Pulmonary artery endothelial cell (primary cell): Measurements from ENCODE around the gene MGMT. TPM values are rescaled to one million over a fixed set of nuclear protein-coding genes. Genes with fewer than 3 reads are reported as not detected.

Experiments
- DNase-seq: peaks from one replicate; pipeline ENCODE4 v3.0.0-alpha.2; 2011; ENCODE audit warnings: low read depth, low spot score
- total RNA-seq: library from RNA; depleted of rRNA; stranded (reverse); fragments of >200 nt; gene quantifications from 2 replicates; pipeline ENCODE4 v1.2.3, GENCODE V29; 2014

Gene MGMT
- total RNA-seq, 1 donor from 2014 or later: 4.6 TPM

- DNase-seq: no peak
These were observed 216.5 kb downstream of the MGMT start for GRCh38 chr10:129683519-129683918.

- no peak for DNase-seq
These were observed 216.9 kb downstream of the MGMT start for GRCh38 chr10:129683920-129684319.

- DNase-seq: no peak
These were observed 218.2 kb downstream of the MGMT start for GRCh38 chr10:129685271-129685670.

GRCh38 chr10:129689671-129690071 is 222.6 kb downstream of the MGMT start:
- DNase-seq: no peak

GRCh38 chr10:129690248-129691070 is 223.4 kb downstream of the MGMT start:
- no peak for DNase-seq

DNA sequence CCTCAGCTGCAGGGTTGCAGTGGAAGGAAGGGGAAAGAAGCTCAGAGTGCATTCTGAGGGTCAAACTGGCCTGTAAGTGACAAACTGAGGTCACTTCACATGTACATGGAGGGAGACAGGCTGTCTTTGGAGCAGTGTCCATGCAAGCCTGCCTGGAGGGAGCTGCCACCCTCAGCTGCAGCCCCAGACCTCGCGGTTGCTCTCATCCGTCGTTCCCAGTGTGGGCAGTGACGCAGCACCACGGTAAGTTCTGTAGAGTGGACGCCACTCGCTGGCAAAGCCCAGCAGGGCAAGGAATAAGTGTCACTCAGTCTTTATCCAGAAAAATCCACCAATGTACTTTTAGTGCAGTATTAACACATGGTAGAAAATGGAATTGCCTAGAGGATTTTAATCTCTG is 225.7 kb downstream of the MGMT start:
- no peak for DNase-seq

DNA sequence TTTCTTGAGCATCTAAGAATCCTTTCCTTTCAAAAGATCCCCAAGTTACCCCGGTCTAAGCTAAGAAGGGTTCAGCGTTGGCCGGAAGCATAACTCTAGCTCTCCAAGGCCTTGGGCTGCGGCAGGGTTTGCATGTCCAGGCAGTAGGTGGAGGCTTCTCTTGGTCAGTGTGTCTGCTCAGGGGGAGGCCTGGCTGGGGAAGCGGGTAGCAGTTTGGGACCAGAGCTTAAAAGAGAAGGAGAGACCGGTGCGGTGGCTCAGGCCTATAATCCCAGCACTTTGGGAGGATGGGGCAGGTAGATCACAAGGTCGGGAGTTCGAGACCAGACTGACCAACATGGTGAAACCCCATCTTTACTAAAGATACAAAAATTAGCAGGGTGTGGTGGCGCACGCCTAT is 226.3 kb downstream of the MGMT start:
- DNase-seq: no peak

- no peak for DNase-seq
These were observed 227.1 kb downstream of the MGMT start for GRCh38 chr10:129694184-129694583.

DNA sequence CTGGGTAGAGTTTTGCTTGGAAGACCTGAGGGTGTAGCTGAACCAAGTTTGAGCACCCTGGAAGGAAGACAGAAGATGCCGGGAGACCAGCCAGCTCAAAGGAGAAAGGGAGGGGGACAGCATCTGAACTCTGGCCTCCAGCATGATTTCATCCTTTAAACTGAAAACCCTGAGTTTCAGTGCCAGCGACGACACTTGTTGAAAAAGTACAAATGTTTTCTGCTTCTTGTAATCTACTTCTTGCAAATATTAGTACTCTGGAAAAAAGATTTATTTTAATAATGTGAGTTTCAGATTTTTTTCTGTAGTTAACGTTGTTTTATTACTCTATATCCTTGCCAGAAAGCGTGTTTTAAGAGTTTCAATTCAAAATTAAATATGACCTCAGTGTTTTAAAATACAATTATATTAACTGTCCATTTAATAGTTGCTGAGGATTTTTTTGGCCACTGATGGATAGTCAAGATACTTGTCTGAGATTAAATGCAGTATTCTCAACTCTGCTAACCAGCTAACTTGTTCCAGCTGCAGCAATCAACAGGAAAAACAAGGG is 227.7 kb downstream of the MGMT start:
- DNase-seq: no peak

GRCh38 chr10:129695671-129696070 is 228.6 kb downstream of the MGMT start:
- no peak for DNase-seq

DNA sequence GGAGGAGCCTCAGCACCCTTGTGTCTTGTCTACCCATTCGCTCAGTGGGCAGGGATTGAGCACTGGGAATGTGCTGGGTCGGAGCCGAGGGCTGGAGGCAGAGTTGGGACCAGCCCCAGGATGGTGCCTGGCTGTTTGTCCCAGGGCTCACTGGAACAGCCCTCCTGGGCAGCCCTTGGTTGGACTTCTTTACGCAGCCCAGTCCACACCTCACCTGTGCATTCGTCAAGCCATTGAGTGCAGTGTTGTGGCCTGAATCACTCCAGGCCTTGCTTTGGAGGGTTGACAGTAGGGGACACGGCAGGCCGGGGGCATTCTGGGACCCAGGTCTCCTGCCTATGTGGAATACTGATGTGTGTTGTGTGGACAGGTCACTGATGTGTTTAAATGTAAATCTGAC is 229.6 kb downstream of the MGMT start:
- DNase-seq: no peak

DNA sequence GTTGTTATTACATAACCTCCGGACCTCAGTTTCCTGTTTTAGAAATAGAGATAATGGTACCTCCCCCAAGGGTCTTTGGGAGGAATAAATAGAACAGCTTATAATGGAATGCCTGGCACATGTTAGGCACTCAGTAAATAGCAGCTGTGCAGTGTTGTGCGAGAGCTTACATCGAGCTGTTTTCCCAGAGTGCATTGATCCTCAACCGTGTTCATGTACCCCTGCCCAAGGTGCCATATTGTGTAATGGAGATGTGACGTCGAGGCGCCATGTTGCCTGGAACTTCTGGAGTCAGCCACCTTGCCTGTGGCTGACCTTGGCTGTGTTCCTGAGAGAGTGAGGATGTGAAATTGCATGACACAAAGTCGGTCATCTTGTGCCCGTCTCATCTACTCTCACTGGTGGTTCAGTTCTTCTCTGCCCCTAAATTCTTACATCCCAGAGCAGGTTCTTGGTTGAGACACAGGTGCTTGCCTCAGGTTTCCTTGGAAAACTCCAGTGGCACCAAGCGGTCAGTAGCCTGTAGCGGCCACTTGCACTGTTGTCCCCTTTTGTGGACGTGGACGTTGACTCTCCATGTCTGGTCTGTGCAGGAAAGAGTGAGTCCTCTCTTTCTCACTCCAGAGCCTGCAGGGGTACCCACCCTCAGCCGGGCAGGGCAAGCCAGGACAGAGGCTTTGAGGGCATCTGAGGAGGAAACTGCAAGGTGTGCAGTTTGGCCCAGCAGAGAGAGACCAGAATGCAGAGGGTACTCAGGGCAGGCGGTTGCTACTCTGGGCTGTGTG is 230.6 kb downstream of the MGMT start:
- DNase-seq: no peak

DNA sequence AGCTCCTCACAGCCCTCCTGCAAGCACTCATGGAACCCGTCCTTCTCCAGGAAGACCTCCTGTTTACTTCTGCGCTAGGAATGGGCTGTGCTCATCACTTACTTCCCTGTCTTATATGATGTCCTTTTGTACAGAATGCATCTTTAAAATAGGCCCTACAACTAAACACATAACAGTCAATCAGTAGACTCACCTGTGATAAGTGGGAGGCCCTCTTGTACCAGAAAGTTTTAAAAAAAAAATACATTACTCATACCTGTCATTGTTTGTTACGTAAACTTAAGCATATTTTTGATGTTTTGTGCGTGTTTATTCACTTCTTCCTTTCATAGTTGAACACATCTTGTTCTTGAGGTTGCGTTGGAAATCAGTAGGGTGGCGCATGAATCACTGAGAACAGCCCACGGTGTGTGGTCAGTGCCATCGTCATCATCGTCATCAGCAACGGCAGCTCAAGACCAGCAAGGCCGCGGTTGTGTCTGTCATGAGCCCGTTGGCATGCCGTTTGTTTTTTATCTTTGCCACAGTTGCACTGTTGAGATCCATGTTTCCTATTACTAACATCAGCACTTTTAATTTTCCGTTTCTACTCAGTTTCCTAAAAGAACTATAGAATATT is 232.8 kb downstream of the MGMT start:
- no peak for DNase-seq

DNA sequence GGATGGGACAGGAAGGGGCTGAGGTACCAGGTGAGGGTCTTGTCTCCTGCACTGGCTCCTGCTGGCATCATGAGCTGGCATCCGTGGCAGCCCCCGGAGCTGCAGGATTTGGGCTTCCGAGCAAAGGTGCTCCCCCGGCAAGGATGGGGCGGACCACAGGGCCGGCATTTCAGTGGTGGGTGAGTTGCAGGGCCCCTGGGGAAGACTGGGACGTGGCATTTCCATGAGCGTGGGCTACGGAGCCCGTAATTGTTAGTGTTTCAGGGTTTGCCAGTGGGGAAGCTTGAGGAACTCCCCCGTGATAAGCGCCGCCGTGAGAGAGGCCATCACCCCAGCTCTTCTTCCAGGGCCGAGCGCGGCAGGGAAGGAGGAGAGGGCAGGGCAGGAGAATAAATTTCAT is 235.6 kb downstream of the MGMT start:
- DNase-seq: no peak

GRCh38 chr10:129703287-129704137 is 236.5 kb downstream of the MGMT start:
- no peak for DNase-seq

DNA sequence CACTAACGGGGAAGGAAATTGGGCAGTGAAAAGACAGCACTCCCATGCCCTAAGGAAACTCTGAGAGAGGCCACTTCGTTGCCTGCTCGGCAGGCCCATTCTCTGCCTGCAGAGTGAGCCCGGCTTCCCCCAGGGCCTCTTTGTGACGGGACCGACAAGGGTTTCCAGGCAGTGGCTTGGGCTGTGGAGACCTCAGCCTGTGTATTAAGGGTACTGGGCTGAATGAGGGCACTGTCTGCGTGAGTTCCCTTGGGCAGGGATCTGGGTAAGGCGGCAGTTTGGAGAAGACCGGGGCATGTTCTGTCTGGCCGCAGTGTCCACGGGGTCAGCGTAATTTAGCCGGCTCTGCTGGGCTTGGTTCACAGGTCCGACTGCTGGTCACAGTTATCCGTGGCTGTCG is 237.2 kb downstream of the MGMT start:
- no peak for DNase-seq

DNA sequence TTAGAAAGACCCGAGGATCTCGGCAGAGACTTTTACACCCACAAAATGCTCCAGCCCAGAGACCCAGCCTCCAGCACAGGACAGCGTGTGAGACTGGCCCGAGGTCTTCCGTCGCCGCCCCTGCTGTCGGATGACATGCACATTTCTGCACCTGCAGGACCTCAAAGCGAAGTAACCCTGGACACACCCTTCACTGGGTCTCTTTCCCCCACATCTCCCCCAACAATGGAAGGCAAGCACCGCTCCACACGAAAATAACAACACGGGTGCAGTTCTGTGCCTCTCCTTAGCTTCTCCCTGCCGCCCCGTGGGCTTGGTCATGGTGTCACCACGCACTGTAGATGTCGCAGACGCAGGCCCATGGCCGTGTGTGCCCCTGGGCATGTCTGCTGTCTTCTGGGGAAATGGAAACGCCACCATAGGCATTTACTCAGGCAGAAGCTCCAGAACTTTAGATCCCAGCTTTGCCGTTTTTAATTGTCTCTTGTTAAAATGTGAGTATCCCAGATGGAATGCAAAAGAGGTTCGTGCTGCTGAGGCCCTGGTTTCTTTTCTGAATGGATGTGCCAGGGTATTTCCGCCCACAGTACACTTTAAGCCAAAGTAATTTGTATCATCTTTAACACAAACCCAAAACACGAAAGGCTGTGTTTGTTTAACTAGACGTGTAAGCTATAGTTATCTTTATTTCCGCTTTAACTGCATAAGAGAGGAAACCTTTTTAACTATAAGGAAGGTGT is 237.9 kb downstream of the MGMT start:
- DNase-seq: no peak

DNA sequence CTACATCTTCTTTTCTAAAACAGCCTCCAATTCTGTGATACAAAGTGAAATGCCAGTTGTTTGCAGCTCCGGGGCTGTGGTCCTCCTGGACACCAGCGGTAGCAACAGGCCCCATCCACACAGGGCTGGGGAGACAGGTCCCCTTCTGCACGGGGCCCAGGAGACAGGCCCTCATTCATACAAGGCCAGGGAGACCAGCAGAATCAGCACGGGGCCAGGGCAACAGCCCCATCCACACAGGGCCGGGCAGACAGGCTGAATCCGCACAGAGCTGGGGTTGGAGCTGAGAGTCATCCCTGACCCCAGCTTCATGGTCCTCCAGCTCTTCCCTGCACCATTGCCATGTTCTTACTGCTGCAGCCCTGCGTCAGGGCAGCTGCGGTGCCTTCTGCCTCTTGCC is 238.6 kb downstream of the MGMT start:
- DNase-seq: no peak

DNA sequence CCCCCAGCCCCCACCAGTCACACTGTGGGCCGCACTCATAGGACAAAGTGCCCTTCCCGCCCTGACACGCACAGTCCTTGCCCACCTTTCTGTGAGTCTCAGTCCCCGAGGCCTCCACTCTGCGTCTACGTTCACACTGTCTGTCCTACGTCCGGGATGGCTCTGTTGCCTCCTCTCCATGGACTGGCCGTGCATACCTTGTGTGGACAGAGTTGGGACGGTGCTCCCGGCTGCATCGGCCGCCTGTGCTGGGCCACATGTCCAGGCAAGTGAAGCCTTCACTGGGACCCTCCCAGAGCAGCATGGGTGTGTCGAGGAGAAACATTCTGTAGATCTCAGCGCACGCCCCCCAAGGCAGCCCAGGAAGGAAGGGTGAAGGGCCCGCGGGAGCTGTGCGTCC is 239.0 kb downstream of the MGMT start:
- DNase-seq: no peak

- DNase-seq: no peak
These were observed 239.5 kb downstream of the MGMT start for GRCh38 chr10:129706523-129706922.
